A549 (cell line): Measurements from ENCODE around the gene FAM50A. TPM values are rescaled to one million over a fixed set of nuclear protein-coding genes. Genes with fewer than 3 reads are reported as not detected.

ENCODE experiments used
- ATAC-seq, 2 experiments: fragments of 200-7000 bp in 1 of 2; fragments of >200 bp in 1 of 2; cut with Nextera tagmentation in 1 of 2; cut with Tn5 transposase in 1 of 2; 3 replicates each; pipeline versions ENCODE4 v1.8.0 to v1.9.1; 2018 to 2020; ENCODE audit warnings: mild to moderate bottlenecking in 1 of 2, moderate library complexity in 1 of 2
- CTCF ChIA-PET: fragments of 300-600 bp; sonication (Branson Sonifier 250); formaldehyde crosslinking; extraction: SDS; loops from one replicate; lab custom pipeline; 2021; ENCODE audit warnings: antibody characterized with exemption, inconsistent platforms; lab: Yijun Ruan, JAX
- POLR2A ChIA-PET: fragments of 350-600 bp; formaldehyde crosslinking; extraction: SDS; loops from one replicate; lab custom pipeline; 2021; ENCODE audit warnings: antibody characterized with exemption, inconsistent platforms; lab: Yijun Ruan, JAX
- DNase-seq, 2 experiments: peaks; one replicate each; pipeline versions ENCODE4 v3.0.0 to v3.0.0-alpha.2; 2011 to 2016; ENCODE audit warnings: low read depth in 1 of 2, low spot score in 1 of 2
- FAIRE-seq: peaks from 2 replicates; lab custom pipeline; 2011; peaks lifted over from hg19 to GRCh38; lab: Jason Lieb, UNC
- H3K27ac ChIP-seq, 2 experiments: fragments of >200 bp; sonication (Bioruptor Twin); formaldehyde crosslinking; 3 replicates each; pipeline ENCODE4 v1.5.1; 2016 to 2017
- H3K4me1 ChIP-seq: fragments of >200 bp; sonication (Bioruptor Twin); formaldehyde crosslinking; 3 replicates; pipeline ENCODE4 v1.6.1; 2016
- H3K4me2 ChIP-seq: fragments of >200 bp; sonication (Bioruptor Twin); formaldehyde crosslinking; 3 replicates; pipeline ENCODE4 v1.6.1; 2016
- H3K4me3 ChIP-seq: fragments of >200 bp; sonication (Bioruptor Twin); formaldehyde crosslinking; 3 replicates; pipeline ENCODE4 v1.5.1; 2016
- H3K9me3 ChIP-seq: fragments of >200 bp; sonication (Bioruptor Twin); formaldehyde crosslinking; 3 replicates; pipeline ENCODE4 v1.6.1; 2016
- CBX2 ChIP-seq: fragments of 200-600 bp; sonication (generic); IDR thresholded peaks from 2 replicates; pipeline ENCODE4 v1.6.1; 2016; ENCODE audit warnings: low read depth, mild to moderate bottlenecking, borderline replicate concordance
- CHD4 ChIP-seq: fragments of 200-600 bp; sonication (generic); IDR thresholded peaks from 2 replicates; pipeline ENCODE4 v1.6.1; 2016; ENCODE audit warnings: antibody characterized with exemption, mild to moderate bottlenecking, borderline replicate concordance
- CTCF ChIP-seq: fragments of >200 bp; sonication (Bioruptor Twin); formaldehyde crosslinking; IDR thresholded peaks from 3 replicates; pipeline ENCODE4 v1.5.1; 2016
- FOXS1 ChIP-seq: fragments of 250-450 bp; sonication (Bioruptor Pico); IDR thresholded peaks from 2 replicates; pipeline ENCODE4 v1.5.0; 2020; ENCODE audit warnings: mild to moderate bottlenecking, moderate library complexity
- HMGXB4 ChIP-seq: fragments of 250-450 bp; sonication (Bioruptor Pico); IDR thresholded peaks from 2 replicates; pipeline ENCODE4 v1.5.0; 2021; ENCODE audit warnings: mild to moderate bottlenecking, moderate library complexity, borderline replicate concordance
- HOXA7 ChIP-seq: fragments of 250-450 bp; sonication (Bioruptor Pico); IDR thresholded peaks from 2 replicates; pipeline ENCODE4 v1.5.0; 2020; ENCODE audit warnings: mild to moderate bottlenecking, moderate library complexity
- HOXB5 ChIP-seq: fragments of 250-450 bp; sonication (Bioruptor Pico); IDR thresholded peaks from 2 replicates; pipeline ENCODE4 v1.5.0; 2020; ENCODE audit warnings: mild to moderate bottlenecking, moderate library complexity
- JUN ChIP-seq, 2 experiments: fragments of >200 bp; sonication (Bioruptor Twin); formaldehyde crosslinking; IDR thresholded peaks; 2 replicates in 1 of 2; 3 replicates in 1 of 2; pipeline ENCODE4 v1.6.1; 2016 to 2017
- MAFK ChIP-seq: fragments of 450-650 bp; IDR thresholded peaks from 2 replicates; pipeline ENCODE4 v1.6.1; 2014; ENCODE audit not compliant: partially characterized antibody
- POLR2A ChIP-seq: IDR thresholded peaks from 2 replicates; pipeline ENCODE4 v1.6.1; 2012; ENCODE audit warnings: mild to moderate bottlenecking, low read length
- RCOR1 ChIP-seq: fragments of 150-350 bp; IDR thresholded peaks from 2 replicates; pipeline ENCODE4 v1.6.1; 2014; ENCODE audit warnings: antibody characterized with exemption, low read length, low read depth
- REST ChIP-seq: fragments of 200-600 bp; sonication (generic); IDR thresholded peaks from 2 replicates; pipeline ENCODE4 v1.6.1; 2016; ENCODE audit warnings: antibody characterized with exemption, mild to moderate bottlenecking, moderate library complexity
- RNF2 ChIP-seq: fragments of 200-600 bp; sonication (generic); IDR thresholded peaks from 2 replicates; pipeline ENCODE4 v1.6.1; 2016; ENCODE audit warnings: low read depth, mild to moderate bottlenecking, antibody characterized with exemption, moderate library complexity, borderline replicate concordance
- TFCP2L1 ChIP-seq: fragments of 250-450 bp; sonication (Bioruptor Pico); IDR thresholded peaks from 2 replicates; pipeline ENCODE4 v1.5.0; 2021; ENCODE audit warnings: mild to moderate bottlenecking
- WGBS: methylation state at CpG from one replicate; pipeline ENCODE4 v1.1.6; 2017; ENCODE audit errors: missing lambda C conversion rate; 5-methylcytosine and 5-hydroxymethylcytosine counted together
- polyA plus RNA-seq, 4 experiments: library from polyadenylated mRNA; depleted of rRNA in 3 of 4; stranded (reverse); fragments of >200 nt; fragmentation: RNase III in 1 of 4; extraction: RNeasy Plus Mini Kit Qiagen cat#74134 plus additional on column Dnase treatment in 1 of 4; gene quantifications; 2 replicates in 3 of 4; 3 replicates in 1 of 4; pipeline ENCODE4 v1.2.3, GENCODE V29; 2011 to 2017

The FAM50A gene
- polyA plus RNA-seq, 2 of the 4 experiments (the other 2 are of a cell fraction): 57.8 to 123 TPM

DNA sequence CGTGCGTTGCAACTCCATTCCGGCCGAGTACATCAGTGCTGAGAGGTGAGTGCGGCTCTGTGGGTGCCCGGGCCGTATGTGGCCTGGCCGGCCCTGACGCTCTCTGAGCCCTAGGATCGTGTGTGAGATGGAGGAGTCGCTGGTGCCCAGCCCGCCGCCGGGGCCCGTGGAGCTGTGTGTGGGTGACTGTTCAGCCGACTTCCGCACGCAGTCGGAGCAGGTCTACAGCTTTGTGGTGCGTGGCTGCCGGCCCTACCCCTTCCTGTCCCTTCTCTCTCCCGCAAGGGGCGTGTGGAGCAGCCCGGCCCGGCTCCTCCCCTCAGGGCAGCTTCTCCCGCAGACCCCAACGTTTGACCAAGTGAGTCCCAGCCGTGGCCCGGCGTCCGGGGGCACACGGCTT is 22.1 kb downstream of the FAM50A start:
- ChIA-PET POLR2A (no interaction called here), CTCF (no interaction called here)
- Histone ChIP-seq H3K4me2 (no peak overlapping the region), H3K4me1 (no peaks in the 10 kb centered on the region), H3K9me3 (no peaks in the 10 kb centered on the region), H3K27ac (no peak overlapping the region), H3K4me3 (no peak overlapping the region)
- DNase-seq: no peak
- WGBS: 89% methylated on average over 10 of the region's 32 CpGs
- no peak for FAIRE-seq
- no peak for TF ChIP-seq HOXA7 (CRISPR knock-in tag)
- no peak for ATAC-seq

DNA sequence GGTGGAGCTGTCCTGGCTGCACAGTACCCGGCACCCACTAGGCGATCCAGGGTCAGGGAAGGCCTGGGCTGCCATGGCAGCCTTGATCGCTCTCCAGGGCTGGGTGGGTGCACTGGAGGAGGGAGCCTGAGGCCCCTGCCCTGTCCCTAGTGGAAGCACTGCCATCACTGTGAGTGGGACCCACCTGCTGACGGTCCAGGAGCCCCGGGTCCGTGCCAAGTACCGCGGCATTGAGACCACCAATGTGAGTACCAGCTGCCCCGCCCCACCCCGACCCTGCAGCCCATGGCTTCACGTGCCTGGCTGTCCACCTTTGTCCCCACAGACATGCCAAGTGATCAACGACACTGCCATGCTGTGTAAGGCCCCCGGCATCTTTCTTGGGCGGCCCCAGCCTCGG is 23.0 kb downstream of the FAM50A start:
- no peak for TF ChIP-seq HOXB5 (CRISPR knock-in tag)
- no peak for TF ChIP-seq HMGXB4 (CRISPR knock-in tag)
- TF ChIP-seq JUN (IDR thresholded peaks at IDR 0.05): no peak
- no peak for TF ChIP-seq FOXS1 (CRISPR knock-in tag)
- Histone ChIP-seq H3K4me3 (no peak overlapping the region), H3K9me3 (no peaks in the 10 kb centered on the region), H3K4me1 (no peaks in the 10 kb centered on the region), H3K4me2 (no peak overlapping the region), H3K27ac (no peak overlapping the region)
- FAIRE-seq (no peak), ATAC-seq (no peak), DNase-seq (no peak)
- ChIA-PET CTCF (interaction anchor here (0.5 kb wide), 1 partner anchor 73 kb away, joined by 3 read pairs; no protein-coding TSS in a partner anchor), POLR2A (no interaction called here)
- 92% methylated on average over 9 of the region's 15 CpGs for WGBS

DNA sequence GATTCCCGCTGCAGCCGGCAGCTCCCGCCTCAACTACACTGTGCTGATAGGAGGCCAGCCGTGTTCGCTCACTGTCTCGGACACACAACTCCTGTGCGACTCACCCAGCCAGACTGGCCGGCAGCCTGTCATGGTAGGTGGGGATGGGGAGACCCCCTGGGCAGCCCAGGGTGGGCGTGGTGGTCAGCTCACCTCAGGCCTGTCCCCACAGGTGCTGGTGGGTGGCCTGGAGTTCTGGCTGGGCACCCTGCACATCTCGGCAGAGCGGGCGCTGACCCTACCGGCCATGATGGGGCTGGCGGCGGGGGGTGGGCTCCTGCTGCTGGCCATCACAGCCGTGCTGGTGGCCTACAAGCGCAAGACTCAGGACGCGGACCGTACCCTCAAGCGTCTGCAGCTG is 23.6 kb downstream of the FAM50A start:
- Histone ChIP-seq H3K4me1 (no peaks in the 10 kb centered on the region), H3K4me2 (no peak overlapping the region), H3K27ac (no peak overlapping the region), H3K4me3 (no peak overlapping the region), H3K9me3 (no peaks in the 10 kb centered on the region)
- whole genome bisulfite sequencing: 95% methylated on average over 4 of the region's 21 CpGs
- DNase-seq (no peak), ATAC-seq (no peak), FAIRE-seq (no peak)
- TF ChIP-seq CHD4: no peak
- TF ChIP-seq MAFK: no peak
- no peak for TF ChIP-seq RCOR1
- no peak for TF ChIP-seq CTCF
- TF ChIP-seq POLR2A: no peak
- TF ChIP-seq TFCP2L1 (CRISPR knock-in tag): no peak
- TF ChIP-seq CBX2: no peak
- TF ChIP-seq REST: no peak
- no peak for TF ChIP-seq RNF2
- ChIA-PET POLR2A (no interaction called here), CTCF (no interaction called here)
